Osteoblast (primary cell): Measurements from ENCODE around the gene S100A1. TPM values are rescaled to one million over a fixed set of nuclear protein-coding genes. Genes with fewer than 3 reads are reported as not detected.

Experiments used
- DNase-seq: peaks from one replicate; pipeline ENCODE4 v3.0.0; 2011; ENCODE audit warnings: low spot score, mixed read lengths; ENCODE audit not compliant: insufficient read length; ENCODE audit errors: missing footprints
- H2AFZ ChIP-seq: 2 replicates; pipeline ENCODE4 v1.6.0; 2011; ENCODE audit warnings: mild to moderate bottlenecking, low read length
- H3K27ac ChIP-seq: 2 replicates; pipeline ENCODE4 v1.5.1; 2011; ENCODE audit warnings: mild to moderate bottlenecking, low read depth, low read length, moderate library complexity
- H3K27me3 ChIP-seq: 2 replicates; pipeline ENCODE4 v1.6.0; 2012; ENCODE audit warnings: mild to moderate bottlenecking, control low read depth, inconsistent platforms, low read length, moderate library complexity; ENCODE audit not compliant: insufficient read depth
- H3K36me3 ChIP-seq: 2 replicates; pipeline ENCODE4 v1.5.1; 2011; ENCODE audit warnings: mild to moderate bottlenecking, low read length, control low read depth, moderate library complexity; ENCODE audit not compliant: insufficient read depth
- H3K4me1 ChIP-seq: 2 replicates; pipeline ENCODE4 v1.5.1; 2011; ENCODE audit warnings: mild to moderate bottlenecking, low read length, control low read depth, moderate library complexity; ENCODE audit not compliant: insufficient read depth
- H3K4me2 ChIP-seq: 2 replicates; pipeline ENCODE4 v1.6.0; 2011; ENCODE audit warnings: mild to moderate bottlenecking, low read length; ENCODE audit not compliant: insufficient read depth
- H3K4me3 ChIP-seq: fragments of 200-600 bp; sonication (generic); 3 replicates; pipeline ENCODE4 v1.5.1; 2012; ENCODE audit warnings: mild to moderate bottlenecking, low read length, inconsistent platforms; ENCODE audit not compliant: insufficient read depth
- H3K79me2 ChIP-seq: 2 replicates; pipeline ENCODE4 v1.6.0; 2012; ENCODE audit warnings: mild to moderate bottlenecking, low read length, control low read depth, inconsistent platforms; ENCODE audit not compliant: insufficient read depth
- H3K9me3 ChIP-seq: 2 replicates; pipeline ENCODE4 v1.5.1; 2011; ENCODE audit warnings: low read depth, low read length, control low read depth
- H4K20me1 ChIP-seq: 2 replicates; pipeline ENCODE4 v1.6.0; 2012; ENCODE audit warnings: mild to moderate bottlenecking, low read length, control low read depth; ENCODE audit not compliant: insufficient read depth
- total RNA-seq: library from RNA; depleted of rRNA; stranded (reverse); fragments of >200 nt; gene quantifications from 2 replicates; pipeline ENCODE4 v1.2.3, GENCODE V29; 2012
- TF ChIP-seq, protein P1 (sequence below): IDR thresholded peaks from 2 replicates; pipeline ENCODE4 v1.5.1; 2011; ENCODE audit warnings: mild to moderate bottlenecking, low read depth, low read length, moderate library complexity; ENCODE audit errors: extremely low read depth

S100A1 gene
- total RNA-seq, 1 donor = not detected

DNA sequence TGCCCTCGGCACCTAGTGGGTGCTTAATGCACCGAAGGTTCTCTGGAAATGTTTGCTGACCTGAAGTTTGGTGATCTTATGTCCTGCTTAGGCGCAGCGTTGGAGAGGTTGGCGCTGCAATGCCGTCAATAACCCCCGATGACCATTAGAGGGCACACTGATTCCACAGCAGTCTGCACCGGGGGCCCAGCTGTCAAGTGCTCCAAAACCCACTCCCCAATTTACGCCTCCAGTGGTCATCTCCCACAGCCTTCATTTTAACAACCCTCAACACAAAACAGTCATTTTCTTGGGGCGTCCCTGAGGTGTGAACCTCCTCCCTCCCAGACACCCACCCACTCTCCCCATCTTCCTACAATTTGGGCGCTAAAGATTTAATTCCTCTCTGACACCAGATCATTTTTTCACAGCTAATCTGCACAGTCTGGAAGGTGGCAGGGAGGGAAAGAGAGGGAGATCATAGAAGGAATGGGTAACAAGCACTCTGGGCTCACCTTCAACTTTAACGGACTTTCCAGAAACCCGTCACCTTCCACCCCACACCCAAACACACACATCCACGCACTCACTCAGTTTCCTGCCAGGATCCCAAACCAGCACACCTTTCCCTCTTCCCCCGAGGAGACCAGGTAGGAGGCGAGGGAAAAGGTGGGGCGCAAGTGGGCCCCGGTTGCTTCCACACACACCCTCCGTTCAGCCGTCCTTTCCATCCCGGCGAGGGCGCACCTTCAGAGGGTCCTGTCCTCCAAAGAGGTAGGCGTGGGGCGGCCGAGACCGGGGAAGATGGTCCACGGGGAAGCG lies 49.7 kb downstream of the S100A1 start:
- TF ChIP-seq, protein P1, sequence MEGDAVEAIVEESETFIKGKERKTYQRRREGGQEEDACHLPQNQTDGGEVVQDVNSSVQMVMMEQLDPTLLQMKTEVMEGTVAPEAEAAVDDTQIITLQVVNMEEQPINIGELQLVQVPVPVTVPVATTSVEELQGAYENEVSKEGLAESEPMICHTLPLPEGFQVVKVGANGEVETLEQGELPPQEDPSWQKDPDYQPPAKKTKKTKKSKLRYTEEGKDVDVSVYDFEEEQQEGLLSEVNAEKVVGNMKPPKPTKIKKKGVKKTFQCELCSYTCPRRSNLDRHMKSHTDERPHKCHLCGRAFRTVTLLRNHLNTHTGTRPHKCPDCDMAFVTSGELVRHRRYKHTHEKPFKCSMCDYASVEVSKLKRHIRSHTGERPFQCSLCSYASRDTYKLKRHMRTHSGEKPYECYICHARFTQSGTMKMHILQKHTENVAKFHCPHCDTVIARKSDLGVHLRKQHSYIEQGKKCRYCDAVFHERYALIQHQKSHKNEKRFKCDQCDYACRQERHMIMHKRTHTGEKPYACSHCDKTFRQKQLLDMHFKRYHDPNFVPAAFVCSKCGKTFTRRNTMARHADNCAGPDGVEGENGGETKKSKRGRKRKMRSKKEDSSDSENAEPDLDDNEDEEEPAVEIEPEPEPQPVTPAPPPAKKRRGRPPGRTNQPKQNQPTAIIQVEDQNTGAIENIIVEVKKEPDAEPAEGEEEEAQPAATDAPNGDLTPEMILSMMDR = peak; percentile 91
- Histone ChIP-seq H2AFZ (peak overlapping the region; percentile 76), H3K4me2 (peak overlapping the region; percentile 79), H3K9me3 (no peaks in the 10 kb centered on the region), H3K4me1 (peaks cover 11% of the 10 kb centered on the region), H4K20me1 (no peaks in the 10 kb centered on the region), H3K79me2 (no peaks in the 10 kb centered on the region), H3K4me3 (peak overlapping the region; percentile 59), H3K27me3 (peaks cover 47% of the 10 kb centered on the region), H3K36me3 (no peaks in the 10 kb centered on the region), H3K27ac (no peak overlapping the region)
- DNase-seq = peak; percentile 90

- no peaks in the 10 kb centered on the region for H3K79me2 ChIP-seq
- peak within 1 kb of the TSS; percentile 79 for H3K4me2 ChIP-seq
- H4K20me1 ChIP-seq = no peaks in the 10 kb centered on the region
- peak; percentile 90 for DNase-seq
- H3K27me3 ChIP-seq = peaks cover 47% of the 10 kb centered on the region
- TF ChIP-seq, protein P1 = no peak
- peaks cover 11% of the 10 kb centered on the region for H3K4me1 ChIP-seq
- H3K27ac ChIP-seq = no peak within 1 kb of the TSS
- H3K36me3 ChIP-seq = no peaks in the 10 kb centered on the region
- H2AFZ ChIP-seq = peak within 1 kb of the TSS; percentile 76
- H3K9me3 ChIP-seq = no peaks in the 10 kb centered on the region
- H3K4me3 ChIP-seq = peak within 1 kb of the TSS; percentile 59
These were observed 50.5 kb downstream of the S100A1 start, which contains the start of gene NPR1 for GRCh38 chr1:153678519-153679336. TSS of gene NPR1 (plus strand) at chr1:153678688. CDS start at chr1:153679109, 421 bp downstream.

- no peaks in the 10 kb centered on the region for H4K20me1 ChIP-seq
- peaks cover 11% of the 10 kb centered on the region for H3K4me1 ChIP-seq
- no peaks in the 10 kb centered on the region for H3K79me2 ChIP-seq
- TF ChIP-seq, protein P1 = no peak
- no peak overlapping the region for H3K27ac ChIP-seq
- no peaks in the 10 kb centered on the region for H3K36me3 ChIP-seq
- H3K4me2 ChIP-seq = peak overlapping the region; percentile 79
- peak overlapping the region; percentile 76 for H2AFZ ChIP-seq
- no peaks in the 10 kb centered on the region for H3K9me3 ChIP-seq
- H3K4me3 ChIP-seq = peak overlapping the region; percentile 59
- DNase-seq = peak; percentile 73
- H3K27me3 ChIP-seq = peaks cover 47% of the 10 kb centered on the region
These were observed 51.3 kb downstream of the S100A1 start for GRCh38 chr1:153679337-153680119.
